ENCODE measurements around the gene MAP3K10. TPM values are rescaled to one million over a fixed set of nuclear protein-coding genes. Genes with fewer than 3 reads are reported as not detected.
A peak's percentile ranks its signal among the peaks of the same experiment; 100 is the strongest.

MAP3K10 gene
- total RNA-seq, 1 donor from 2014 or later, result 19.4 TPM

GRCh38 chr19:40147338-40147692, 43.9 kb upstream of the MAP3K10 start:
- Histone ChIP-seq H3K9me3 (no peaks in the 10 kb centered on the region), H3K36me3 (no peaks in the 10 kb centered on the region), H3K27me3 (no peaks in the 10 kb centered on the region), H3K4me3 (no peak overlapping the region), H3K27ac (no peak overlapping the region), H3K4me1 (peaks cover 0 to 13% of the 10 kb centered on the region in 2 donors)
- DNase-seq (ENCODE audit: low spot score in 2 of 2), result no peak
- TF ChIP-seq CTCF (IDR thresholded peaks at IDR 0.05), result no peak
- intact Hi-C loops (cut with DNase I), result no loop called here

- H3K4me3 ChIP-seq, result peak overlapping the region in 1 of 2 donors; percentile 16
- H3K4me1 ChIP-seq, result peaks cover 0 to 13% of the 10 kb centered on the region in 2 donors
- no peak for TF ChIP-seq CTCF (IDR thresholded peaks at IDR 0.05)
- no peaks in the 10 kb centered on the region for H3K36me3 ChIP-seq
- H3K27ac ChIP-seq, result no peak overlapping the region
- H3K9me3 ChIP-seq, result no peaks in the 10 kb centered on the region
- intact Hi-C loops (cut with DNase I), result no loop called here
- H3K27me3 ChIP-seq, result no peaks in the 10 kb centered on the region
- peak in 1 of 2 donors; percentile 71 for DNase-seq (ENCODE audit: low spot score in 2 of 2)
Observed at GRCh38 chr19:40147693-40148347, 43.4 kb upstream of the MAP3K10 start.

GRCh38 chr19:40149501-40149900, 41.7 kb upstream of the MAP3K10 start:
- no peak for TF ChIP-seq CTCF (IDR thresholded peaks at IDR 0.05)
- DNase-seq (ENCODE audit: low spot score in 2 of 2), result no peak
- H3K4me3 ChIP-seq, result no peak overlapping the region
- H3K36me3 ChIP-seq, result no peaks in the 10 kb centered on the region
- no peaks in the 10 kb centered on the region for H3K9me3 ChIP-seq
- intact Hi-C loops (cut with DNase I), result no loop called here
- no peak overlapping the region for H3K27ac ChIP-seq
- peaks cover 0 to 3% of the 10 kb centered on the region in 2 donors for H3K4me1 ChIP-seq
- no peaks in the 10 kb centered on the region for H3K27me3 ChIP-seq

GRCh38 chr19:40150170-40150569, 41.1 kb upstream of the MAP3K10 start:
- DNase-seq (ENCODE audit: low spot score in 2 of 2), result no peak
- H3K9me3 ChIP-seq, result no peaks in the 10 kb centered on the region
- H3K36me3 ChIP-seq, result no peaks in the 10 kb centered on the region

GRCh38 chr19:40154121-40154680, 37.0 kb upstream of the MAP3K10 start:
- Histone ChIP-seq H3K36me3 (no peaks in the 10 kb centered on the region), H3K27ac (no peak overlapping the region), H3K4me1 (no peaks in the 10 kb centered on the region), H3K4me3 (no peak overlapping the region), H3K9me3 (no peaks in the 10 kb centered on the region), H3K27me3 (no peaks in the 10 kb centered on the region)
- intact Hi-C loops (cut with DNase I), result no loop called here
- DNase-seq (ENCODE audit: low spot score in 2 of 2), result no peak
- TF ChIP-seq CTCF (IDR thresholded peaks at IDR 0.05), result no peak

More at GRCh38 chr19:40150170-40150569, 41.1 kb upstream of the MAP3K10 start:
- H3K27me3 ChIP-seq, result no peaks in the 10 kb centered on the region
- peaks cover 0 to 3% of the 10 kb centered on the region in 2 donors for H3K4me1 ChIP-seq
- no peak overlapping the region for H3K4me3 ChIP-seq
- no peak overlapping the region for H3K27ac ChIP-seq
- TF ChIP-seq CTCF (IDR thresholded peaks at IDR 0.05), result no peak
- intact Hi-C loops (cut with DNase I), result no loop called here

Data from ascending aorta (tissue), 2 donors.